A549 treated with Mapracorat at 1 μM for 4 hours (cell line): ENCODE data around the gene RHOBTB1. TPM values are rescaled to one million over a fixed set of nuclear protein-coding genes. Genes with fewer than 3 reads are reported as not detected.

ENCODE experiments used
- total RNA-seq: library from RNA; stranded (reverse); fragments of 200-300 nt; extraction: Qiagen RNA extraction; gene quantifications from 5 replicates; pipeline ENCODE4 v1.2.3, GENCODE V29; 2022

The RHOBTB1 gene
- 10.1 to 13.0 TPM (median 12.5 TPM) in 5 replicates for total RNA-seq

GRCh38 chr10:60944058-60944909 is at the start of gene RHOBTB1:
RHOBTB1 (minus strand) TSS chr10:60944185; CDS start chr10:60911542, 32,643 bp downstream.

Other genes with a start within 250 kb of the RHOBTB1 start
- gene CDK1, start 165.7 kb downstream of the RHOBTB1 start, total RNA-seq: 78.8 to 100 TPM (median 89.5 TPM) in 5 replicates